Kidney (tissue), 14 donors: ENCODE results near the gene KLK15. TPM values are rescaled to one million over a fixed set of nuclear protein-coding genes. Genes with fewer than 3 reads are reported as not detected.
A peak's percentile ranks its signal among the peaks of the same experiment; 100 is the strongest.

Source experiments
- DNase-seq, 5 donors: peaks; one replicate each; pipeline ENCODE4 v3.0.0-alpha.2; 2013 to 2020
- FAIRE-seq: peaks from 2 replicates; lab custom pipeline; 2012; peaks lifted over from hg19 to GRCh38; lab: Jason Lieb, UNC
- H3K27ac ChIP-seq, 2 donors: one replicate each; pipeline ENCODE4 v1.7.0; 2013; ENCODE audit warnings: low read depth in 2 of 2, low read length in 2 of 2, inconsistent platforms in 1 of 2
- H3K27me3 ChIP-seq: one replicate; pipeline ENCODE4 v1.7.1; 2013; ENCODE audit warnings: low read length, inconsistent platforms; ENCODE audit not compliant: control insufficient read depth, insufficient read depth
- H3K36me3 ChIP-seq, 3 donors: one replicate each; pipeline versions ENCODE4 v1.7.0 to v1.7.1; 2013; ENCODE audit warnings: low read length in 3 of 3, control low read depth in 1 of 3, inconsistent platforms in 1 of 3; ENCODE audit not compliant: insufficient read depth in 3 of 3, control insufficient read depth in 2 of 3
- H3K4me1 ChIP-seq, 3 donors: one replicate each; pipeline versions ENCODE4 v1.7.0 to v1.7.1; 2013; ENCODE audit warnings: low read length in 3 of 3, inconsistent platforms in 1 of 3, low read depth in 1 of 3; ENCODE audit not compliant: control insufficient read depth in 2 of 3, insufficient read depth in 2 of 3
- H3K4me3 ChIP-seq, 3 donors: one replicate each; pipeline versions ENCODE4 v1.7.0 to v1.8.1; 2013; ENCODE audit warnings: low read length in 3 of 3, control low read depth in 1 of 3, inconsistent platforms in 1 of 3
- H3K9ac ChIP-seq, 3 donors: one replicate each; pipeline versions ENCODE4 v1.7.0 to v1.7.1; 2013; ENCODE audit warnings: low read length in 3 of 3, control low read depth in 1 of 3, inconsistent platforms in 1 of 3
- H3K9me3 ChIP-seq, 3 donors: one replicate each; pipeline versions ENCODE4 v1.7.0 to v1.7.1; 2013; ENCODE audit warnings: low read length in 3 of 3, control low read depth in 1 of 3, inconsistent platforms in 1 of 3; ENCODE audit not compliant: control insufficient read depth in 2 of 3, insufficient read depth in 1 of 3
- intact Hi-C: fragments of 100-400 bp; cut with DNase I; formaldehyde crosslinking; loops from one replicate; pipeline ENCODE4 v1.11.1; 2022
- polyA plus RNA-seq: library from polyadenylated mRNA; stranded (reverse); fragments of 350-450 nt; fragmentation: Illumina TruSeq; extraction: RNeasy Lipid Tissue Mini Kit (QIAGEN cat#74804); gene quantifications from one replicate; pipeline ENCODE4 v1.2.3, GENCODE V29; 2014; ENCODE audit warnings: low read depth, low replicate concordance; ENCODE audit not compliant: insufficient read depth
- total RNA-seq: library from RNA; stranded (reverse); fragmentation: NEBNext Ultra II Directional; extraction: Animal tissue kit (Norgen Biotek cat#: 25700); gene quantifications from one replicate; pipeline ENCODE4 v1.2.1, GENCODE V29; 2021
- TF ChIP-seq, protein P1 (sequence below): IDR thresholded peaks from 3 replicates; pipeline ENCODE4 v1.5.1; 2012; ENCODE audit warnings: mild to moderate bottlenecking, moderate library complexity, borderline replicate concordance; ENCODE audit not compliant: insufficient read depth; ENCODE audit errors: extremely low read depth
- donor health status: control.
- donor health status: control.
- donor health status: control.
- donor health status: control.
- donor health status: control.
- donor health status: DM: yes; HTN: yes; CAD: no.
- donor health status: Normal renal cell carcinoma (clear cell type).

Gene KLK15
- total and polyA plus RNA-seq, 2 donors from 2014 or later: 2.7 TPM; not detected in 1

DNA sequence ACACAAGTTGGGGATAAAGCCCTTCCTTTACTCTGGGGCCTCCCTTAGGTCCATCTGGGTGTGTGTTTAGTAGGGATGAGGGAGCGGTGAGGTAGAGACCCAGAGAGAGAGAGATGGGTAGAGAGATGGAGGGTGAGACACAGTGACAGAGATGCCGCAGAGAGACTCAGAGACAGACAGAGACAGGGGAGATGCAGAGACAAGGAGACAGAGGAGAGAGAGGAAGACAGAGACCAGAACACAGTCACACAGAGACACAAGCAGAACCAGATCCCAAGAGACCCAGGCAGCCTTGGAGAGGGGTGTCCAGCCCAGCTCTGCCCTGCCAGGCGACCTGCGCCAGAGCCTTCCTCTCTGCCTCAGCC lies 12.1 kb downstream of the KLK15 start:
- H3K9ac ChIP-seq: no peak overlapping the region
- FAIRE-seq: no peak
- TF ChIP-seq, protein P1, sequence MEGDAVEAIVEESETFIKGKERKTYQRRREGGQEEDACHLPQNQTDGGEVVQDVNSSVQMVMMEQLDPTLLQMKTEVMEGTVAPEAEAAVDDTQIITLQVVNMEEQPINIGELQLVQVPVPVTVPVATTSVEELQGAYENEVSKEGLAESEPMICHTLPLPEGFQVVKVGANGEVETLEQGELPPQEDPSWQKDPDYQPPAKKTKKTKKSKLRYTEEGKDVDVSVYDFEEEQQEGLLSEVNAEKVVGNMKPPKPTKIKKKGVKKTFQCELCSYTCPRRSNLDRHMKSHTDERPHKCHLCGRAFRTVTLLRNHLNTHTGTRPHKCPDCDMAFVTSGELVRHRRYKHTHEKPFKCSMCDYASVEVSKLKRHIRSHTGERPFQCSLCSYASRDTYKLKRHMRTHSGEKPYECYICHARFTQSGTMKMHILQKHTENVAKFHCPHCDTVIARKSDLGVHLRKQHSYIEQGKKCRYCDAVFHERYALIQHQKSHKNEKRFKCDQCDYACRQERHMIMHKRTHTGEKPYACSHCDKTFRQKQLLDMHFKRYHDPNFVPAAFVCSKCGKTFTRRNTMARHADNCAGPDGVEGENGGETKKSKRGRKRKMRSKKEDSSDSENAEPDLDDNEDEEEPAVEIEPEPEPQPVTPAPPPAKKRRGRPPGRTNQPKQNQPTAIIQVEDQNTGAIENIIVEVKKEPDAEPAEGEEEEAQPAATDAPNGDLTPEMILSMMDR: no peak
- no peaks in the 10 kb centered on the region for H3K36me3 ChIP-seq
- no peaks in the 10 kb centered on the region for H3K9me3 ChIP-seq
- intact Hi-C loops: no loop called here
- H3K4me1 ChIP-seq: peaks cover 0 to 2% (median 0%) of the 10 kb centered on the region in 3 donors
- no peak overlapping the region for H3K4me3 ChIP-seq
- DNase-seq: no peak
- no peak overlapping the region for H3K27ac ChIP-seq
- peaks cover 18% of the 10 kb centered on the region for H3K27me3 ChIP-seq

DNA sequence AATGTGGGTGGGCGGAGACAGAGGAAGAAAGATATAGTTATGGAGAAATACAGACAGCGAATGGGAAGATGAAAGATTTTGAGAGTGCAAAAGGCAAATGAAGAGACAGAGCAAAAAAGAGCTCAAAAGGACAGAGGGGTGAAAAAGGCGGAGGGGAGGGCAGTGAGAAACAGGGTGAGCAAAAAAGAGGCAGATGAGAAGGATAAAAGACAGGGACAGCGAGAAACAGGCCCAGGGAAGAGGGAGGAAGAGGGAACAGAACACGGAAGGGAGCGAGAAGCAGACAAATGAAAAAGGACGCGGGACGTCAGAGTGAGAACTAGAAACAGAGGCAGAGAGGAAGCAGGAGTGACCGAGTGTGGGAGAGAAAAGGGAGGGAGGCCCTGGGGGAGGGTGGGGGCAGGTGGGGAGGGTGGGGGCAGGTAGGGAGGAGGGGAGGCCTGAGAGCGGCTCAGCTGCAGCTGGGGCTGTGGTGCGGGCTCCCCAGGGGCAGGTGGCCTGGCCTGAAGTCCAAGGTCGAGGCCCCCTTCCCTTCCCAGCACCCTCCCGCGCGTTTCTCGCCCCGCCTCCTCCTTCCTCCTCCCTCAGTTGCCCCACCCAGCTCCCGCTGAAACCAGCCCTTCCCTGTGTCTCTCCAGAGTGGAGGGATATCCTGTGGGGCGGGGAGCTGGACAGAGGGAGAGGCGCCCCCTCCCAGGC lies 12.7 kb downstream of the KLK15 start:
- peaks cover 18% of the 10 kb centered on the region for H3K27me3 ChIP-seq
- no peak overlapping the region for H3K9ac ChIP-seq
- H3K27ac ChIP-seq: no peak overlapping the region
- no peaks in the 10 kb centered on the region for H3K36me3 ChIP-seq
- H3K4me1 ChIP-seq: peaks cover 0 to 2% (median 0%) of the 10 kb centered on the region in 3 donors
- intact Hi-C loops: no loop called here
- TF ChIP-seq, protein P1: no peak
- DNase-seq (peak in 1 of 5 donors; percentile 60), FAIRE-seq (no peak)
- no peaks in the 10 kb centered on the region for H3K9me3 ChIP-seq
- H3K4me3 ChIP-seq: no peak overlapping the region

DNA sequence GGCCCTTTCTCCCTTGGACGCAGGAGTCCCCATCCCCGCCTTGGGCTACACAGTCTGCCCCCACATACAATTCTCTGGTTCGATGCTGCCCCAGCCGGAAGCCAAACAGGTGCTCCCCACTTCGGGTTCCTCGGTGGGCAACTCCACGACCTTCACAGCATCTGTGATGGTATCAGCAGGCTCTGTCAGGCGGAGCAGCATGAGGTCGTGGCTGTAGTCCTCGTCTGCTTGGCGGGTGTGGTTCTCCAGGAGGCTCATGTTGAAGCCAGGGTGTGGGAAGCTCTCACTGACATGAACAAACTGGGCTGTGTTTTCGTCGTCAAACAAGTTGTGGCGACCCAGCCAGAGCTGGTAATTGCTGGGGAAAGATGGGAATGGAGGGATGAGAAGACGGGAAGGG lies 13.3 kb downstream of the KLK15 start:
- DNase-seq: no peak
- Histone ChIP-seq H3K36me3 (no peaks in the 10 kb centered on the region), H3K4me3 (no peak overlapping the region), H3K27me3 (peaks cover 18% of the 10 kb centered on the region), H3K9ac (no peak overlapping the region), H3K27ac (no peak overlapping the region), H3K9me3 (no peaks in the 10 kb centered on the region), H3K4me1 (peaks cover 0 to 2% (median 0%) of the 10 kb centered on the region in 3 donors)
- TF ChIP-seq, protein P1: no peak
- intact Hi-C loops: no loop called here
- no peak for FAIRE-seq

DNA sequence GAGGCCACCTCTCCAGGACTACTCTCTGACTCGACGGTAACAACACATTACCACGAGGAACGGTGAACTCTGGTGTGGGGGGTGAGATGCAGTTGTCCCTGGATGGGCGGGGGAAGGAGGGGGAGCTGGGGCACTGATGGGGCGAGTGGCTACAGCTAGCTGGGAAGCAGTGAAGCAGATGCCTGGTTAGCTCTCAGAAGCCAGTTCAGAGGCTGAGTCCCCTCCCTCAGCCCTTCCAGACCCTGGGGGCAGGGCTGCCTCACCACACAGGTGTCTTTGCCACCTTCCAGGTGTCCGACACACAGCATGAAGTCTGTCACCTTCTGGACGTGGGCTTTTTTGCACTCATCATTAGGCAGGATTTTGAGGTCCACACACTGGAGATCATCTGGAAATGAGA lies 13.7 kb downstream of the KLK15 start:
- Histone ChIP-seq H3K4me3 (no peak overlapping the region), H3K27me3 (peaks cover 18% of the 10 kb centered on the region), H3K9ac (no peak overlapping the region), H3K9me3 (no peaks in the 10 kb centered on the region), H3K27ac (no peak overlapping the region), H3K36me3 (no peaks in the 10 kb centered on the region), H3K4me1 (peaks cover 0 to 2% (median 0%) of the 10 kb centered on the region in 3 donors)
- TF ChIP-seq, protein P1: no peak
- DNase-seq (no peak), FAIRE-seq (no peak)
- intact Hi-C loops: no loop called here
